ENCODE data around the gene OLIG2.

The OLIG2 gene

GRCh38 chr21:33033961-33034413 lies 8.3 kb downstream of the OLIG2 start:
- no peak for DNase-seq

- DNase-seq, result no peak
Measured at GRCh38 chr21:33035147-33035546, 9.4 kb downstream of the OLIG2 start.

- no peak for DNase-seq
Measured at GRCh38 chr21:33036430-33037162, 10.9 kb downstream of the OLIG2 start.

GRCh38 chr21:33037501-33037900 lies 11.8 kb downstream of the OLIG2 start:
- DNase-seq, result no peak

GRCh38 chr21:33039536-33039935 lies 13.8 kb downstream of the OLIG2 start:
- DNase-seq, result no peak

DNA sequence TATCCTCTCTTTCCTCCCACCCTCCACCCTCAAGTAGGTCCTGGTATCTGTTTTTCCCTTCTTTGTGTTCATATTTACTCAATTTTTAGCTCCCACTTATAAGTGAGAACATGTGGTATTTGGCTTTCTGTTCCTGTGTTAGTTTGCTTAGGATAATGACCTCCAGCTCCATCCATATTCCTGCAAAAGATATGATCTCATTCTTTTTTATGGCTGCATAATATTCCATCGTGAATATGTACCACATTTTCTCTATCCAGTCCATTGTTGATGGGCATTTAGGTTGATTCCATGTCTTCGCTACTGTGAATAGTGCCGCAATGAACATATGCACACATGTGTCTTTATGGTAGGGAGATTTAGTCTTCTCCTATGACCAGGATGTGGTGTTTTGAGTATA lies 14.5 kb downstream of the OLIG2 start:
- DNase-seq, result no peak

- DNase-seq, result no peak
Measured at GRCh38 chr21:33041981-33042380, 16.2 kb downstream of the OLIG2 start.

DNA sequence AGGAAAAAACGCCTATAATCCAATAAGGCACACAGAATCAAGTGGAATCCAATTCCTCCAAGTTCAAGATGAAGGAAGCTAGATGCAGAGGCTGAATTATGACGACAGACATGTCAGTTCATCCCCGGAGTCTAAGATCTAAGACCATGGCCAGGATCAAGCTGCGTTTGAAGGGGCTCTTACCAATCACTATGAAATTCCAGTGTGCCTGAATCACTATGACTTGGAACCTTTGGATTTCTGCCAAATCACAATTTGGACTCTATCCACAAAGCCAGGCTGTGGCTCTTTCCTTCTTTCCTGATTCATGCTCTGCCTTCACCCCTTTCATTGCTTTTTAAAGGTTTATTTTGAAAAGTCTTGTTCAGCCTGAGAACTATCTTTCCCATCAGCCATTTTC lies 17.1 kb downstream of the OLIG2 start:
- DNase-seq, result no peak

DNA sequence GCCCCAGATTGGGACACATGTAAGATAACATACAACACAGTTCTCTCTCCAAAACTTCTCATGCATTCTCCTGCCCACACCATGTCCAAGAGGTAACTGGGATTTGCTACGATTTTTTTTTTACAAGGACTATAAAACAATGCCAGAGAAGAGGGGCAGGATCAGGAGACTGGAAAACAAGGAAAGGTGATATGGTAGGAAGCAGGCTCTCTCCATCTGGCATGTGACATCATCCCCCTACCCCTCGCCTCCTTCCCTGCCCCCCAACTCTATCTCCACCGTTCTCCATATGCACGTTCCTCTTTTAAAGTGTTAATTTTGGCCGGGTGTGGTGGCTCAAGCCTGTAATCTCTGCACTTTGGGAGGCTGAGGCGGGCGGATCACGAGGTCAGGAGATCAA lies 20.7 kb downstream of the OLIG2 start:
- no peak for DNase-seq

- DNase-seq, result no peak
Measured at GRCh38 chr21:33047231-33047630, 21.5 kb downstream of the OLIG2 start.

DNA sequence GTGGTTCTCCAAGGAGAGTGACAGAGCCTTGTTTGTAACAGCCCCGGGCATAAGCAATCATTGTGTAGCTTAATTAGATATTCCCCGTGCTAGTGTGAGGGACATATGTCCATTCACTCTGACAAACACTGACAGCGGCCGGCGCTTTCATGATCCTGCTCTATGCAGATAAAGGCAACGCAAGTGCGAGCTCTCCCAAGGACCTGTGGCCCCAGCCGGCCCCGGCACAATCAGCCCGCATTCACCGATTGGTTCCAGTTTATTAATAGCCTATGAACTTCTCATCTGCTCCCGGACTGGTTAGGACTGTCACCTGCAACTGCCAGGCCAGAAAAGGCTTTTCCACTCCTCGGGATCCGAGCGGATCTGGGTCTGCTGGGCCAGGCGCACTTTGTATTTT lies 26.2 kb downstream of the OLIG2 start:
- DNase-seq, result no peak

- DNase-seq, result no peak
Measured at GRCh38 chr21:33053951-33054350, 28.2 kb downstream of the OLIG2 start.

GRCh38 chr21:33055991-33056390 lies 30.3 kb downstream of the OLIG2 start:
- DNase-seq, result no peak

DNA sequence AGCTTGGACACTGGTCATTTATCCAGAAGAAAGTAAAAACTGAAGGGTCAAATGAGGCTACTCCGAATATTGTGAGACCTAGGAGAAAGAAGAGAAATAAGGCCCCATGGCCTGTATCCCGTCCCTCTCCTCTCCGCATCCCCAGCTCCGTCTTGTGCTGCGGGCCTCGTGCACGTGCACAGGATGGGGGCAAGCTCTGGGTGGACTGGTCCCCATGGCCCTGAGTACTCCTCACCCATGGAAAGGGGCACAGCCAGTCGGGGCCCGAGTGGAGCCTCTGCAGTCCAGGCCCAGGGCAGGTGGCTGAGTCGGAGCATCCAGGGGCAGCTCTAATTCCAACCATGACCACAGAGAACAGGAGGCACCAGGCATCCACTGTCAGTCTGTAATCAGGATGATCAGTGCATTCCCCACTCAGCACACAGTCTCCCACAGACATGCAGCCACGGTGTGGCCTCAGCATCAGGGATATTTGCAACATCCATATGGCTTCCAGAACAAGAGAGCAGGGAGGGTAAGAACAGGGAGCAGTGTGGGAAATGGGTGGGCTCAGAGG lies 31.7 kb downstream of the OLIG2 start:
- DNase-seq, result no peak

DNA sequence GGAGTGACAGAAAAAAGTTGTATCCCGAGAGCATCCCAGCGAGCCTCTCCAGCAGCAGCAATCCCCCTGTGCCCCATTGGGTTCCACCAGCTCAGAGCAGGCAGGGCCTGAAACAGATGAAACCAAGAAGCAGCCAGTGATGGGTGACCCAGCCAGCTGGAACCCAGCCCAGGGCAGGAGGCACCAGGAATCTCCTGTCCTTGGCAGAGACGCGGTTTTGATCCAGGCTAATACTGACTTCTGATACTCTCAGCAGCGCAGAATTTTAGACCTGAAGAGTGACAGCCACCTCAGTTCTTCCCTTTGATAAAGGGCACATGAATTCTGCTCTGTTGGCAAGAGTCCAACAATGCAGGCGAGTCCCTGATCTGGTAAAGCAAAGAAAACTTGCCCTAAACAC lies 32.8 kb downstream of the OLIG2 start:
- DNase-seq, result no peak

DNA sequence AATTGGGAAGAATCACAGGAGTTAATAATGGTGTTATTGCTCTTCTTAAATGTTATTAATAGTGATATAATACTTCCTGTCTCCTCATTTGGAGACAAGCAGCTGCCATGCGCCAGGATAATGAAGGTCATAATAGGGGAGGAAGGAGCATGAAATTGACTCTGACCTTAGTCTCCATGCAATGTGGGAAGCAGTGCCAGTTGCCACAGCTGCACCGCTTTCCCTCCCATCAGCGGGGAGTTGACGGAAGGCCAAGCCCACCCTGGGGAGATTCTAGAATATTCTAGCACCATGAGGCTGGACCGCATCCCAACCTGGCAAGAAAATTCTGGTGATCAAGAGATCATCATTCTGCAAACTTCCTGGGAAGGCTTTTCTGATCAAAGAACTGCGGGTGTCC lies 33.2 kb downstream of the OLIG2 start:
- DNase-seq, result no peak

GRCh38 chr21:33059380-33059841 lies 33.7 kb downstream of the OLIG2 start:
- DNase-seq, result no peak

- no peak for DNase-seq
Measured at GRCh38 chr21:33061233-33061632, 35.5 kb downstream of the OLIG2 start.

GRCh38 chr21:33063375-33063883 lies 37.7 kb downstream of the OLIG2 start:
- no peak for DNase-seq

GRCh38 chr21:33063907-33064622 lies 38.3 kb downstream of the OLIG2 start:
- DNase-seq, result no peak

DNA sequence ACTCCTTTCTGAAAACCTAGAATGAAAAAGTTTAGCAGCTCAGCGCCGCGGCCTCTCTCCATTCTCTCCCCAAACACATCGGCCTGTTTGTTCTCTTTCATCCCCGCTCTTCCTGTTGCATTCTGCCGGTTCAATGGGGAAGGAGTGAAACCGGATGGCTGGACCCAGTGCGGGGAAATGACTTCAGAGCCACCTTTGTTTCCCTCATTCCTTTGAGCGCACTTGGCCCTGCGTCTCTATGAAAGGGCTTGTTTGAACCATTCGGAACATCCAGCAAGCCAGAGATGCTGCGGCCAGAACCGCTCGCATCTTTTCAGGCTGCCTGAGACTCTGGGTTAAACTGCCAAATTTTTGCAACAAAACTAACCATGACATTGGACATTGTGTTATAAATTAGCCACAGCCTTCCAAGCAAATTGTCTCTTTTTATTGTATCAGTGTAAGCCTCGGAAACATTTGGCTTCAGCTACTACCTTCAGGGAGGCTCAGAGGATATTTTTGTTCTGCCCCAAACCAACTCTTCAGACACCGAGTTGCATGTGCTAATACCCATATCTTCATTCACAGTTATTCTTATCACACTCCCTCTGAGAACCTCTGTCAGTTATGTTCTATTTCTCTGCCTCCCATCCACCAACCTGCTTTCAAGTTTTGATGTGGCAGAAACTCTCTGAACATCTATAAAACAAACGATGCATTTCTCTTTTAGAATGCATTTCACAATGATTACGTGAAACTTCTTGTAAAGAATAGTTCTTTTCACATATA lies 39.1 kb downstream of the OLIG2 start:
- DNase-seq, result no peak

GRCh38 chr21:33067043-33067442 lies 41.3 kb downstream of the OLIG2 start:
- DNase-seq, result no peak

DNA sequence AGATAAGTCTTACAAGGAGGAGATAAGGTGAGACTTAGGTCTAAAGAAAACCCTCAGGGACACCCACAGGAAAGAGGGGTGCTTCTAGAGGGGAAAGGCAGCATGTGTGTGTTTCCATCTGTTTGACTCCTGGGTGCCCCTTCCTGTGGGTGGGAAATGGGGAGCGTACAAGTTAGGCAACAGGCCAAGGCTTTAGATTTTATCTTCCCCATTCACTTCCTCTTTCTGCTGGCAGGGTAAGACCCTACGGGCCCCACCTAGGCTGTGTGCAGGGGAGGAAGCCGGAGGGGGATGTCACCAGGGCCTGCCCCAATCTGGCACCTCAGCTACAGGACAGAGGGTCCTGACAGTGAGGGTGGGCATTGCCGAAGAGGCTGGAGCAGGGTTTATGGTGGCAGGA lies 41.7 kb downstream of the OLIG2 start:
- no peak for DNase-seq

Data from NCI-H2029 (cell line).